Dermis microvascular lymphatic vessel endothelial cell (primary cell): ENCODE data around the gene REEP2. TPM values are rescaled to one million over a fixed set of nuclear protein-coding genes. Genes with fewer than 3 reads are reported as not detected.

Experiments used
- DNase-seq, 2 donors: peaks; one replicate each; pipeline versions ENCODE4 v3.0.0 to v3.0.0-alpha.2; 2010; ENCODE audit warnings: low read depth in 2 of 2
- total RNA-seq: library from RNA; depleted of rRNA; stranded (reverse); fragments of >200 nt; gene quantifications from 2 replicates; pipeline ENCODE4 v1.2.1, GENCODE V29; 2014

REEP2 gene
- total RNA-seq, 1 donor from 2014 or later: 1.2 TPM

DNA sequence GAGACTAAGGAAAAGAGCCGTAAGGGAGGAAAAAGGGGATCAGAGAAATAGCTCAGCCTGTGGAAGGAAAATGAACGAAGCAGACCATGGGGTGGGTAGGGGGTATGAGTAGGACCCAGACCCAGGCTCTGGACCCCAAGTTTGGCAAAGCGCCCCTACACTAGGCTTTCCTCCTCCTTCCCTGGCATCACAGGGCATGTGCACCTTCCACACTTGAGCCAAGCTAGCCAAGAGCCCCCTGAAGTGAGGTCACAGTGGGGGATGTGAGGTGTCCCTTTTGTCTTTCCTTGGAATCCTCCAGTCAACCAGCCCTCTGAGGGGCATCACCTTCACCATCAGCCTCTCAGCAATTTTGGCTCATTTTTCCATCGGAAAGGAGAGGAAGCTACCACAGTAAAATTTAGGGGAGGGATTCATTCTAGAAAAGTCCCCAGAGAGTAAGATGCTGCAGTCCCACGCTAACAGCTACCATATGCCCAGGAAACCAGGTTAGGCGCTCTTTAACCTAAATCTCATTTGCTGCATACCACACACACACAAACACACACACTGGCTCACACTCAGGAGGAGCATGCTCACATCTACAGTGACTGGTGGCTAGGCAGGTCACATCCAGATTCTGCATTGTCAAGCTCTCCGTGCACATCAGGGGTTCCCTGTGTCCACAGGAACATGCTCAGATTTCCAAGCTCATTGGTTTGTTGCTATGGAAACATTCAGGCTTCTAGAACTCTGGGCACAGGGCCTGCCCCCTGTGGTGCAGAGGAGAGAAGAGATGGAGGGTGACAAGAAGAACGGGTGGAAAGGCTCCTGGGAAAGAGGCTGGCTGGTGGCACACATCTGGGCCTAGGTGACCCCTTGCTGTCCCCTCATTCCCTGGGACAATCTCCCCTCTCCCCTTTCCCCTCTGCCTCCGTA, 9.9 kb downstream of the REEP2 start:
- DNase-seq: no peak

DNA sequence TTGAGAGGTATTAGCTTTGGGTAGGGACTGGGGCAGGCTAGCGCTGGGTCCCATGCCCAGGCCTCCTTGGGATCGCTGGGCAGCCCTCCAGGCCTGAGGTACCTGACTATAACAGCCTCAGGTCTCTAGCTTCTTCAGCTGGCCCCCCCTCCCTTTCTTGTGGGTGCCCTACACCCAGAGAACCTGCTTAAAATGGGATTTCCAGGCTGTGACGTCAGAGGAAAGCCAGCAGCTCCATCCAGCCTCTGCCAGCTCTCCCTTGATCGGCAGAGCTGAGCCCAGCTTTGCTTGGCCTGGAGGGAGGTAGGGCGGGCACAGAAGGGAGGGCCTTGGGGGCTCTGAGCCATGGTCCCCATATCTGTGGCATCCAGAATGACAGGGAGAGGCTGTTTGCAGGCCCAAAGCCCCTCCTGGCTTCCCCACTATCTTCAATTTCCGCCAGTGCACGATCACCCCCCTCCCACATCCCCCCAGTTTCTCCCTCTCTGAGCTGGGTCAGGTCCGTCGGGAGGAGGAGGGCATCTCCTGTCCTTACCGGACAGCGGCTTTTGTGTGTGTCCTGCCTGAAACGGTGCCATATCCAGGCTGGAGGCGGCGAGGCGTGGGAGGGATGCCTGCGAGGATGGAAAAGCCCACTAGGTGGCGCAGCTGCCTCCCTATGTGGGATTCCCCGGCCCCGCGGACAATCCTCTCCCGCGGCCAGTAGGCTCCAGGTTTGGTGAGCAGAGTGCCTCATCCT, 10.8 kb downstream of the REEP2 start:
- peak; percentile 58 to 74 for DNase-seq

GRCh38 chr5:138450971-138451370, 12.1 kb downstream of the REEP2 start:
- no peak for DNase-seq

GRCh38 chr5:138452720-138453119, 13.9 kb downstream of the REEP2 start:
- DNase-seq: no peak

GRCh38 chr5:138453590-138453989, 14.7 kb downstream of the REEP2 start:
- no peak for DNase-seq

DNA sequence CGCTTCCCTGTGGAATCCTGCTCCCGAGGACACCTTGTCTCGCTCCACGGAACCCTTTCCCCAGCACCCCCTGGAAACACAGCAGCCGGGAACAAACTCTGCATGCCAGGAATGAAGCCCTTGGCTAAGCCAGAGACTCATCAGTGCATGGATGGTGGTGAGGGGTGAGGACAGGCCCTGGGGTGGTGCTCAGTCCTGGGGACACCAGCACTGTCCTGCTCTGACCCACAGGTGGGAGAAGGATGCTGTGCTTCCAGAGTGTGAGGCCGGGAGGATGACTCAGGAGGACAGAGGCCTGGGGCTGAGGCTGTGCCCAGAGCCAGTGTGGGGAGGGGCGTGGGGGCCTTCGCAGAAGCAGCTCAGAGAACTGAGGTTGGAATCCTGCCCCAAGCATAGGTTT, 15.3 kb downstream of the REEP2 start:
- no peak for DNase-seq

DNA sequence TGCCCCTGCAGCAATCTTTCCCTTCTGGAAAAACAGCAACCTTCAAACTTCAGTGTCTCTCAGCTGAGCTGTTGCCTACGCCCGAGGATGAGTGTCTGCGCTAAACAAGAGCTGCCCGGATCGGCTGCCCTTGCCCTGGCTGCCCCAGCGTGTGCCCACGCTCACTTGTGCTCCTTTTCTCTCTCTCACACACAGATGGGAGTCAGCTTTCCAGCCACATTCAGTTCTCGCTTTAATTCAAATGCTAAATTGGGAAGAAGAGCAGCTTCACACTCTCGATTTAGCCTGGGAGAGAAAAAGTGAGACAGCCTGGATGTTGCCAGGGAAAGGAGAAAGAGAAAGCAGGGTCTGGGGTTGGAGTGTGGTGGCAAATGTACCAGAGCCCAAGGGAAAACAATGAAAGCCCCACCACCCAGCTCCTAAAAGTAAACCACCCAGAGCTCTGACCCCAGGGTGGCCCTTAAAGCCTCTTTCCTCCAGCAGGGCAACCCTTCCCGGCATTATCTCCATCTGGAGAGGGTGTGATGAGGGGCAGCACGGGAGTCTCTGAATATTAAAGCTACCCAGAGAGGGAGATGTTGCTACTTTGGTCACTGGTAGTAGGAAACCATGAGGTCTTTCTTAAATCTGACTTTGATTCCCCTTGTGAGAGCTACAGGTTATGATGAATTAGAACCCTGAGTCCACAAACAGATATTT, 16.5 kb downstream of the REEP2 start:
- no peak for DNase-seq

- DNase-seq: no peak
These were observed 18.8 kb downstream of the REEP2 start for GRCh38 chr5:138457531-138458275.

GRCh38 chr5:138458384-138458783, 19.5 kb downstream of the REEP2 start:
- DNase-seq: no peak

GRCh38 chr5:138458856-138459255, 20.0 kb downstream of the REEP2 start:
- DNase-seq: no peak

- peak; percentile 72 to 90 for DNase-seq
These were observed 20.6 kb downstream of the REEP2 start for GRCh38 chr5:138459311-138459933.

- no peak for DNase-seq
These were observed 21.3 kb downstream of the REEP2 start for GRCh38 chr5:138460032-138460693.

GRCh38 chr5:138461343-138462125, 22.7 kb downstream of the REEP2 start:
- peak; percentile 63 to 71 for DNase-seq

GRCh38 chr5:138463419-138464007, 24.7 kb downstream of the REEP2 start:
- no peak for DNase-seq

DNA sequence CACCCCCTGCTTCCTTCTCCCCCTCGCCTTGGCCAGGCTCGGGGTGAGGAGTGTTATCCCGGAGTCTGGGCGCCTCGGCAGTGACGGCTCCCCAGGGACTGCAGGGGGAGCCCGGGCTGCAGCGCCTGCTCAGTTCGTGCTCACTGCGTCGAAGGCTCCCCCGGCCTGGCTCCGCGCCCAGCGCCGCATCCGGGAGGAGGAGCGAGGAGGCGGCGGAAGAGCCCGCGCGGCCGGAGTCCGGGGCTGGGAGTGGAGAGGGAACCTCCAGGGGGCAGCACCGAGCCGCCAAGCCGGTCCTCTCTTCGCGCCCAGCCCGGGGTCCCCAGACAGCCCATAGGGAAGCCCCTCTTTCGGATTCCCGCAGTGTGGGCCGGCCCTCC, 25.1 kb downstream of the REEP2 start:
- peak; percentile 80 to 92 for DNase-seq

GRCh38 chr5:138464388-138465260, 25.8 kb downstream of the REEP2 start:
- DNase-seq: peak; percentile 95 to 97

DNA sequence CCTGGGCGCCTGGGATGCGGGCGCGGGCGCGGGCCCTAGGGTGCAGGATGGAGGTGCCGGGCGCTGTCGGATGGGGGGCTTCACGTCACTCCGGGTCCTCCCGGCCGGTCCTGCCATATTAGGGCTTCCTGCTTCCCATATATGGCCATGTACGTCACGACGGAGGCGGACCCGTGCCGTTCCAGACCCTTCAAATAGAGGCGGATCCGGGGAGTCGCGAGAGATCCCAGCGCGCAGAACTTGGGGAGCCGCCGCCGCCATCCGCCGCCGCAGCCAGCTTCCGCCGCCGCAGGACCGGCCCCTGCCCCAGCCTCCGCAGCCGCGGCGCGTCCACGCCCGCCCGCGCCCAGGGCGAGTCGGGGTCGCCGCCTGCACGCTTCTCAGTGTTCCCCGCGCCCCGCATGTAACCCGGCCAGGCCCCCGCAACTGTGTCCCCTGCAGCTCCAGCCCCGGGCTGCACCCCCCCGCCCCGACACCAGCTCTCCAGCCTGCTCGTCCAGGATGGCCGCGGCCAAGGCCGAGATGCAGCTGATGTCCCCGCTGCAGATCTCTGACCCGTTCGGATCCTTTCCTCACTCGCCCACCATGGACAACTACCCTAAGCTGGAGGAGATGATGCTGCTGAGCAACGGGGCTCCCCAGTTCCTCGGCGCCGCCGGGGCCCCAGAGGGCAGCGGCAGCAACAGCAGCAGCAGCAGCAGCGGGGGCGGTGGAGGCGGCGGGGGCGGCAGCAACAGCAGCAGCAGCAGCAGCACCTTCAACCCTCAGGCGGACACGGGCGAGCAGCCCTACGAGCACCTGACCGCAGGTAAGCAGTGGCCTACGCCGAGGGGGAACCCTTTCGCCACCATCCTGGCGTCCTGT, 26.6 kb downstream of the REEP2 start, which contains the start of gene EGR1:
Gene EGR1 (plus strand): TSS at position 219 of the 864 bp plus-strand sequence. CDS start 283 bp downstream, at position 502.
- peak; percentile 88 for DNase-seq
